MV-4-11 (cell line): Measurements from ENCODE around the gene CRIM1.

Experiments used
- DNase-seq: peaks from one replicate; lab custom pipeline; 2025; lab: John Stamatoyannopoulos, UW

Gene CRIM1

GRCh38 chr2:36482576-36483214 is 127.1 kb downstream of the CRIM1 start:
- no peak for DNase-seq

- no peak for DNase-seq
Observed at GRCh38 chr2:36483290-36483689, 127.7 kb downstream of the CRIM1 start.

- no peak for DNase-seq
Observed at GRCh38 chr2:36484454-36484853, 128.9 kb downstream of the CRIM1 start.

GRCh38 chr2:36485521-36485920 is 129.9 kb downstream of the CRIM1 start:
- DNase-seq: no peak

GRCh38 chr2:36486521-36487044 is 131.0 kb downstream of the CRIM1 start:
- no peak for DNase-seq

- DNase-seq: no peak
Observed at GRCh38 chr2:36487947-36488346, 132.4 kb downstream of the CRIM1 start.

- no peak for DNase-seq
Observed at GRCh38 chr2:36489281-36489680, 133.7 kb downstream of the CRIM1 start.

GRCh38 chr2:36490749-36491148 is 135.2 kb downstream of the CRIM1 start:
- no peak for DNase-seq

- DNase-seq: no peak
Observed at GRCh38 chr2:36492216-36492945, 136.8 kb downstream of the CRIM1 start.

GRCh38 chr2:36493306-36493705 is 137.7 kb downstream of the CRIM1 start:
- no peak for DNase-seq

- DNase-seq: no peak
Observed at GRCh38 chr2:36497570-36498163, 142.1 kb downstream of the CRIM1 start.

- DNase-seq: no peak
Observed at GRCh38 chr2:36499128-36499820, 143.7 kb downstream of the CRIM1 start.

- DNase-seq: no peak
Observed at GRCh38 chr2:36500072-36500471, 144.5 kb downstream of the CRIM1 start.

GRCh38 chr2:36502081-36502480 is 146.5 kb downstream of the CRIM1 start:
- no peak for DNase-seq

- peak; percentile 9 for DNase-seq
Observed at GRCh38 chr2:36507408-36507812, 151.8 kb downstream of the CRIM1 start.

GRCh38 chr2:36509075-36509474 is 153.5 kb downstream of the CRIM1 start:
- DNase-seq: no peak

GRCh38 chr2:36511858-36512603 is 156.5 kb downstream of the CRIM1 start:
- DNase-seq: peak; percentile 37

- no peak for DNase-seq
Observed at GRCh38 chr2:36512705-36513104, 157.1 kb downstream of the CRIM1 start.

- no peak for DNase-seq
Observed at GRCh38 chr2:36513661-36514060, 158.1 kb downstream of the CRIM1 start.

- DNase-seq: no peak
Observed at GRCh38 chr2:36515538-36515937, 160.0 kb downstream of the CRIM1 start.

- no peak for DNase-seq
Observed at GRCh38 chr2:36516136-36516870, 160.7 kb downstream of the CRIM1 start.
